ENCODE results near the gene NKD2. TPM values are rescaled to one million over a fixed set of nuclear protein-coding genes. Genes with fewer than 3 reads are reported as not detected.

The NKD2 gene
- total RNA-seq, 1 experiment from 2014 or later = 20.4 TPM

GRCh38 chr5:979100-979817 lies 29.3 kb upstream of the NKD2 start:
- H3K27me3 ChIP-seq (ENCODE audit: insufficient read depth, low read length) = no peaks in the 10 kb centered on the region; the same call in 1 of the 2 replicates
- H3K4me1 ChIP-seq (ENCODE audit: control insufficient read depth in 1 of 2, insufficient read depth in 2 of 2, low read length in 2 of 2) = no peaks in the 10 kb centered on the region
- H3K9ac ChIP-seq (ENCODE audit: low read length) = no peak overlapping the region
- ChIA-PET CTCF (no interaction called here), POLR2A (no interaction called here), RAD21 (ENCODE audit: low non-redundant PET in 1 of 2, low total read pairs in 2 of 2, uncharacterized antibody in 2 of 2, unreplicated experiment in 2 of 2) (no interaction called here)
- H3K4me3 ChIP-seq (replicated peaks in 1 of 2; ENCODE audit: low read depth in 1 of 2, low read length in 2 of 2) = no peak overlapping the region
- intact Hi-C loops (cut with micrococcal nuclease) = no loop called here
- DNase-seq (ENCODE audit: low read depth, low spot score) (no peak), ATAC-seq (no peak)
- no peak overlapping the region for H2AFZ ChIP-seq (ENCODE audit: low read depth, low read length, poor library complexity, severe bottlenecking)
- no TSS peak for BruUV-seq (replicated peaks)
- H4K20me1 ChIP-seq (ENCODE audit: insufficient read depth) = no peaks in the 10 kb centered on the region
- H3K36me3 ChIP-seq (ENCODE audit: control insufficient read depth in 1 of 2, insufficient read depth in 2 of 2, low read length in 2 of 2) = no peaks in the 10 kb centered on the region
- H3K79me2 ChIP-seq (ENCODE audit: insufficient read depth, low read length) = no peaks in the 10 kb centered on the region
- H3K9me2 ChIP-seq (ENCODE audit: insufficient read depth) = no peaks in the 10 kb centered on the region
- TF ChIP-seq ZBTB33 (IDR thresholded peaks at IDR 0.05; ENCODE audit: extremely low read depth, insufficient replicate concordance, low read length) (no peak), POLR2A (IDR thresholded peaks at IDR 0.05; ENCODE audit: borderline replicate concordance, extremely low read depth, insufficient read depth, insufficient read length) (no peak), CBX3 (IDR thresholded peaks at IDR 0.05; ENCODE audit: low read depth) (no peak), ZFX (IDR thresholded peaks at IDR 0.05) (no peak), EZH2phosphoT487 (IDR thresholded peaks at IDR 0.05; ENCODE audit: borderline replicate concordance) (no peak), POLR2AphosphoS5 (IDR thresholded peaks at IDR 0.05; ENCODE audit: low read depth, low read length) (no peak), SIN3A (IDR thresholded peaks at IDR 0.05; ENCODE audit: low read depth) (no peak), SRF (IDR thresholded peaks at IDR 0.05; ENCODE audit: low read depth) (no peak), REST (IDR thresholded peaks at IDR 0.05; ENCODE audit: low read depth) (no peak), EGR1 (IDR thresholded peaks at IDR 0.05; ENCODE audit: low read depth) (no peak), ATF3 (IDR thresholded peaks at IDR 0.05) (no peak), FOSL1 (IDR thresholded peaks at IDR 0.05; ENCODE audit: low read depth) (no peak), ELF1 (IDR thresholded peaks at IDR 0.05; ENCODE audit: borderline replicate concordance, low read depth) (no peak)
- no peak overlapping the region for H3K4me2 ChIP-seq (ENCODE audit: low read length)
- H3K9me3 ChIP-seq (ENCODE audit: control insufficient read depth in 1 of 2, insufficient read depth in 1 of 2, low read depth in 1 of 2, low read length in 2 of 2) = no peaks in the 10 kb centered on the region
- H3K27ac ChIP-seq (ENCODE audit: low read depth, low read length) = no peak overlapping the region

Measured in HCT116 (cell line).